Uterus (tissue), 4 donors: Measurements from ENCODE around the gene ITPR1. TPM values are rescaled to one million over a fixed set of nuclear protein-coding genes. Genes with fewer than 3 reads are reported as not detected.

Experiments
- DNase-seq, 2 donors: peaks; one replicate each; pipeline ENCODE4 v3.0.0-alpha.2; 2019 to 2020
- H3K27ac ChIP-seq, 2 donors: fragments of 200-600 bp; sonication (generic); 1 replicate in 1 of 2; 2 replicates in 1 of 2; pipeline ENCODE4 v1.5.1; 2016 to 2018
- H3K27me3 ChIP-seq, 2 donors: fragments of 200-600 bp; sonication (generic); one replicate each; pipeline ENCODE4 v1.5.1; 2018 to 2019; ENCODE audit warnings: control low read depth in 1 of 2
- H3K36me3 ChIP-seq, 2 donors: fragments of 200-600 bp; sonication (generic); one replicate each; pipeline ENCODE4 v1.5.1; 2019; ENCODE audit warnings: control low read depth in 1 of 2
- H3K4me1 ChIP-seq, 2 donors: fragments of 200-600 bp; sonication (generic); one replicate each; pipeline ENCODE4 v1.5.1; 2018 to 2019; ENCODE audit warnings: control low read depth in 1 of 2
- H3K4me3 ChIP-seq, 2 donors: fragments of 200-600 bp; sonication (generic); 1 replicate in 1 of 2; 2 replicates in 1 of 2; pipeline ENCODE4 v1.5.1; 2018 to 2019; ENCODE audit warnings: mild to moderate bottlenecking in 1 of 2
- H3K9me3 ChIP-seq, 2 donors: fragments of 200-600 bp; sonication (generic); one replicate each; pipeline ENCODE4 v1.5.1; 2019; ENCODE audit warnings: control low read depth in 1 of 2
- POLR2A ChIP-seq, 2 donors: fragments of 450-650 bp; IDR thresholded peaks; one replicate each; pipeline ENCODE4 v1.6.1; 2016; ENCODE audit warnings: antibody characterized with exemption in 2 of 2, mild to moderate bottlenecking in 1 of 2, moderate library complexity in 1 of 2
- intact Hi-C: fragments of 100-400 bp; cut with DNase I; formaldehyde crosslinking; loops from one replicate; pipeline ENCODE4 v1.15.1; 2023; ENCODE audit warnings: low total_unique reads
- total RNA-seq, 4 donors: library from RNA; depleted of rRNA in 3 of 4; stranded (reverse); fragments of >200 nt in 3 of 4; gene quantifications; one replicate each; pipeline versions ENCODE4 v1.1.0 to v1.2.4, GENCODE V29; 2014 to 2023
- TF ChIP-seq, protein P1 (sequence below), 4 experiments: fragments of 200-600 bp in 2 of 4; fragments of 450-650 bp in 2 of 4; sonication (generic) in 2 of 4; IDR thresholded peaks; one replicate each; pipeline ENCODE4 v1.5.1; 2016 to 2019; ENCODE audit warnings: antibody characterized with exemption in 4 of 4, mild to moderate bottlenecking in 2 of 4, moderate library complexity in 1 of 4
- donor health status: DM: yes; HTN: yes; CAD: no.

ITPR1 gene
- total RNA-seq, 4 donors from 2014 or later, result 98.2 to 224 (median 141) TPM

DNA sequence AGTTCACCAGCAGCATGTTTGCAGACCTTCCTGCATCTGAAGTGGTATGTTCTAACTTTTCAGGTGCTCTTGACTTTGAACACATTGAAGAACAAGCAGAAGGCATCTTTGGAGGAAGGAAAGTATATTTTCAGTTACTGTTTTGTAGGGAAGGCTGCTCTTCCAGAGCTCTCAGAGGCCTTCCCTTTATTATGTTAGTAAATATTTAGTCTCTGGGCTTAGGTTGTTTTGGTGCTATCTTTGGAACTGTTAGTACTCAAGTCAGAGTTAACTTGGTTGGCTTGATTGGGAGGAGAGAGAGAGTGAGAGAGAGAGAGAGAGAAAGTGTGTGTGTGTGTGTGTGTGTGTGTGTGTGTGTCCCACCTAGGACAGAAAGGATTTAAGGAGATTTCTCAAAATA lies 188.2 kb downstream of the ITPR1 start:
- Histone ChIP-seq H3K4me3 (no peak overlapping the region), H3K36me3 (no peaks in the 10 kb centered on the region), H3K9me3 (no peaks in the 10 kb centered on the region), H3K27ac (peak overlapping the region in 1 of 2 donors; percentile 62), H3K27me3 (no peaks in the 10 kb centered on the region), H3K4me1 (no peaks in the 10 kb centered on the region)
- TF ChIP-seq, protein P1, sequence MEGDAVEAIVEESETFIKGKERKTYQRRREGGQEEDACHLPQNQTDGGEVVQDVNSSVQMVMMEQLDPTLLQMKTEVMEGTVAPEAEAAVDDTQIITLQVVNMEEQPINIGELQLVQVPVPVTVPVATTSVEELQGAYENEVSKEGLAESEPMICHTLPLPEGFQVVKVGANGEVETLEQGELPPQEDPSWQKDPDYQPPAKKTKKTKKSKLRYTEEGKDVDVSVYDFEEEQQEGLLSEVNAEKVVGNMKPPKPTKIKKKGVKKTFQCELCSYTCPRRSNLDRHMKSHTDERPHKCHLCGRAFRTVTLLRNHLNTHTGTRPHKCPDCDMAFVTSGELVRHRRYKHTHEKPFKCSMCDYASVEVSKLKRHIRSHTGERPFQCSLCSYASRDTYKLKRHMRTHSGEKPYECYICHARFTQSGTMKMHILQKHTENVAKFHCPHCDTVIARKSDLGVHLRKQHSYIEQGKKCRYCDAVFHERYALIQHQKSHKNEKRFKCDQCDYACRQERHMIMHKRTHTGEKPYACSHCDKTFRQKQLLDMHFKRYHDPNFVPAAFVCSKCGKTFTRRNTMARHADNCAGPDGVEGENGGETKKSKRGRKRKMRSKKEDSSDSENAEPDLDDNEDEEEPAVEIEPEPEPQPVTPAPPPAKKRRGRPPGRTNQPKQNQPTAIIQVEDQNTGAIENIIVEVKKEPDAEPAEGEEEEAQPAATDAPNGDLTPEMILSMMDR (IDR thresholded peaks at IDR 0.05), result no peak
- TF ChIP-seq POLR2A (IDR thresholded peaks at IDR 0.05), result no peak
- DNase-seq, result no peak
- intact Hi-C loops, result no loop called here

DNA sequence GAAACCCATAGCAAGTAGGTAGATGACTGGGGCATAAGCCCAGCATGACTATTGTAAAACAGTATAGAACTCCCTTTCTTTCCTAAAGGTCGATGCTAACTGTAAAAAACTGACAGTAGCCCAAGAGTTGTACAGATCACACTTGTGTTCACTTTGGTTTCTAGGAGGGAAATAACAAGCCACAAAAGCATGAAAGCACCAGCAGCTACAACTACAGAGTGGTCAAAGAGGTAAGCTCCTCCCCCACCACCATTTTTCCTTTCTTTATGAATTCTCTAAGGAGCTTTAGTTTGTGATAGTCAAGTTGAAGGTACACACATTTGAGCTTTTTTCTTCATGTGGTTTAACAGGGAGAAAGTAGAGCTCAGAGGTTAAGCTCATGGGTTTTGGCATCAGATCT lies 191.0 kb downstream of the ITPR1 start:
- TF ChIP-seq, protein P1 (IDR thresholded peaks at IDR 0.05), result no peak
- no peak for TF ChIP-seq POLR2A (IDR thresholded peaks at IDR 0.05)
- no peaks in the 10 kb centered on the region for H3K9me3 ChIP-seq
- no peaks in the 10 kb centered on the region for H3K27me3 ChIP-seq
- H3K27ac ChIP-seq, result peak overlapping the region in 1 of 2 donors; percentile 45
- no peaks in the 10 kb centered on the region for H3K36me3 ChIP-seq
- intact Hi-C loops, result no loop called here
- no peak overlapping the region for H3K4me3 ChIP-seq
- H3K4me1 ChIP-seq, result no peaks in the 10 kb centered on the region
- no peak for DNase-seq

DNA sequence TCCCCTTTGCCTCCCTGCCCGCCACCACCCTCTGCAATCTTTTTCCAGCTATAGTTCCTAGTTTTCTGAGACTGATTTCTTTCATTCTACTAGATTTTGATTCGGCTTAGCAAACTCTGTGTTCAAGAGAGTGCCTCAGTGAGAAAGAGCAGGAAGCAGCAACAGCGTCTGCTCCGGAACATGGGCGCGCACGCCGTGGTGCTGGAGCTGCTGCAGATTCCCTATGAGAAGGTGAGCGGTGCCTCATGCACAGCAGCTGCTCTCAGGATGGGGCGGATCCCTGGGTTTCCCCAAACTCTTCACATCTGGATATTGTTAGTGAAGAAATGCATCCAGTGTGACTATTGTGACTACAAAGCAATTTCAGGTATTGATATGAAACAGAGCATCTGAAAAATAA lies 191.8 kb downstream of the ITPR1 start:
- TF ChIP-seq POLR2A (IDR thresholded peaks at IDR 0.05), result no peak
- TF ChIP-seq, protein P1 (IDR thresholded peaks at IDR 0.05), result no peak
- intact Hi-C loops, result no loop called here
- peak overlapping the region in 1 of 2 donors; percentile 45 for H3K27ac ChIP-seq
- no peak overlapping the region for H3K4me3 ChIP-seq
- H3K27me3 ChIP-seq, result no peaks in the 10 kb centered on the region
- H3K36me3 ChIP-seq, result no peaks in the 10 kb centered on the region
- DNase-seq, result no peak
- H3K9me3 ChIP-seq, result no peaks in the 10 kb centered on the region
- H3K4me1 ChIP-seq, result no peaks in the 10 kb centered on the region

DNA sequence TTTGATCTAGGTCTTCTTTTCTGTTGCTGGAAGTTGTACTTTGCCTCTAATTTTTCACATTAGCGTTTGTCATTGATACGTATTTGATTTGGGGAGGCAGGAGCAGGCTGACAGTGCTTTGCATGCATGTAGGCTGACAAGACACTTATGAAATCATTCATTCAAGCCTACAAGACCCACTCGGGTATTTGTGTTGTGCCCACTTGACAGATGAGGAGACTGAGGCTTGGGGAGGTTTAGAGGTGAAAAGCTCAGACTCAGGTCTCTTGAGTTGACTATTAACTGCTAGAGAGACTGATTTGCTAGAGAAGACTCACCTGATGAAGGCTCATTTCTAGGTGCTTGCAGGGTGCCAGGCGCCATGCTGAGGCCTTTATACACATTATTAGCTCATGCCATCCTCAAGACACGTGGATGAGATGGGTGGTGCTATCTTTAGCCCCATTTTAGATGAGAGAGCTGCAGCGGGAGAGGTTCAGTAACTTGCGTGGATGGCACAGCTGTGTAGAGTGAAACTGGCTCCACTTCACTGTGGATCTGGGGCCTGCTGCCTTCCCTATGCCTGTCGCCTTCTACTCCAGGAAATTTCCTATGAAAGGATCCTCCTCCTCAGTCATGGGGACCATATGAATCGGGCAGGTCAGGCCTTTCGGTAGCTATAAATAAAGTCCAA lies 192.7 kb downstream of the ITPR1 start:
- no peak for DNase-seq
- Histone ChIP-seq H3K27me3 (no peaks in the 10 kb centered on the region), H3K36me3 (no peaks in the 10 kb centered on the region), H3K27ac (peak overlapping the region; percentile 57 to 91), H3K4me1 (no peaks in the 10 kb centered on the region), H3K4me3 (no peak overlapping the region), H3K9me3 (no peaks in the 10 kb centered on the region)
- intact Hi-C loops, result no loop called here
- TF ChIP-seq, protein P1 (IDR thresholded peaks at IDR 0.05), result no peak
- TF ChIP-seq POLR2A (IDR thresholded peaks at IDR 0.05), result no peak

DNA sequence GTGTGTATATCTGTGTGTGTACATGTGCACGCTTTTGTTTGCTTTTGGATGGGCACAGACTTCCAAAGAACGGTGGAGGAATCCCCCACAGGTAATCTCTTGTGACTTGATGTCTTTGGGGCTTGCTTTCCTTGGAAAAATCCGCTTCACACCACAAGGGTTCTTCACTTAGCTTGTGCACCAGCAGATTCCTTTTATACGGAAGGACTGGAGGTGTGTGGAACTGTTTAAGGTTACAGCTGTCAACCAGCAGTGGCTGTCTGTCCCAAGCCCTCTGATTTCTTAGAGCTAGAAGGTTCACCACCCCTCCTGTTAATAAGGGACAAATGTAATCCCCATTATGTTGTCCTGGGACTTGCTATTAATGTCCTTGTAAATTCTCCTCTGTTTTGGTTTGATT lies 193.5 kb downstream of the ITPR1 start:
- Histone ChIP-seq H3K4me1 (no peaks in the 10 kb centered on the region), H3K27ac (peak overlapping the region; percentile 57 to 91), H3K4me3 (no peak overlapping the region), H3K36me3 (no peaks in the 10 kb centered on the region), H3K9me3 (no peaks in the 10 kb centered on the region), H3K27me3 (no peaks in the 10 kb centered on the region)
- intact Hi-C loops, result no loop called here
- DNase-seq, result no peak
- no peak for TF ChIP-seq POLR2A (IDR thresholded peaks at IDR 0.05)
- TF ChIP-seq, protein P1 (IDR thresholded peaks at IDR 0.05), result no peak
